Measurements from ENCODE around the gene FGL2.
"Not testable (repeated sequence)": the region's sequence is repeated elsewhere in the genome, so short reads cannot be mapped to it uniquely, and the experiment has no call there.

GRCh38 chr7:77219701-77220331, 20.2 kb upstream of the FGL2 start:
- TF ChIP-seq POLR2AphosphoS5 (IDR thresholded peaks at IDR 0.05); EP300 (IDR thresholded peaks at IDR 0.05; ENCODE audit: low read depth); CTCF (IDR thresholded peaks at IDR 0.05): not testable (repeated sequence)

Measured in transverse colon (tissue), 4 donors.